ENCODE measurements around the gene TMEM42.

Gene TMEM42

GRCh38 chr3:44875596-44875995 lies 13.9 kb downstream of the TMEM42 start:
- no peak overlapping the region for H3K4me3 ChIP-seq (ENCODE audit: low read depth, low read length)
- no peak for DNase-seq (ENCODE audit: low read depth)
- no peak for TF ChIP-seq CTCF (IDR thresholded peaks at IDR 0.05; ENCODE audit: low read depth, low read length, missing control alignments)

- TF ChIP-seq CTCF (IDR thresholded peaks at IDR 0.05; ENCODE audit: low read depth, low read length, missing control alignments): no peak
- H3K4me3 ChIP-seq (ENCODE audit: low read depth, low read length): no peak overlapping the region
- DNase-seq (ENCODE audit: low read depth): no peak
These were observed 15.6 kb downstream of the TMEM42 start for GRCh38 chr3:44877333-44877732.

GRCh38 chr3:44880284-44880683 lies 18.6 kb downstream of the TMEM42 start:
- DNase-seq (ENCODE audit: low read depth): no peak
- H3K4me3 ChIP-seq (ENCODE audit: low read depth, low read length): no peak overlapping the region
- no peak for TF ChIP-seq CTCF (IDR thresholded peaks at IDR 0.05; ENCODE audit: low read depth, low read length, missing control alignments)

GRCh38 chr3:44883213-44883955 lies 21.7 kb downstream of the TMEM42 start:
- TF ChIP-seq CTCF (IDR thresholded peaks at IDR 0.05; ENCODE audit: low read depth, low read length, missing control alignments): peak; percentile 7
- no peak overlapping the region for H3K4me3 ChIP-seq (ENCODE audit: low read depth, low read length)
- no peak for DNase-seq (ENCODE audit: low read depth)

GRCh38 chr3:44883999-44884431 lies 22.3 kb downstream of the TMEM42 start:
- no peak overlapping the region for H3K4me3 ChIP-seq (ENCODE audit: low read depth, low read length)
- no peak for DNase-seq (ENCODE audit: low read depth)
- no peak for TF ChIP-seq CTCF (IDR thresholded peaks at IDR 0.05; ENCODE audit: low read depth, low read length, missing control alignments)

GRCh38 chr3:44885618-44886017 lies 23.9 kb downstream of the TMEM42 start:
- TF ChIP-seq CTCF (IDR thresholded peaks at IDR 0.05; ENCODE audit: low read depth, low read length, missing control alignments): no peak
- DNase-seq (ENCODE audit: low read depth): no peak
- H3K4me3 ChIP-seq (ENCODE audit: low read depth, low read length): no peak overlapping the region

GRCh38 chr3:44886561-44886960 lies 24.8 kb downstream of the TMEM42 start:
- no peak for DNase-seq (ENCODE audit: low read depth)
- TF ChIP-seq CTCF (IDR thresholded peaks at IDR 0.05; ENCODE audit: low read depth, low read length, missing control alignments): no peak
- no peak overlapping the region for H3K4me3 ChIP-seq (ENCODE audit: low read depth, low read length)
